GM10248 (cell line): Measurements from ENCODE around the gene SSBP2.

Experiments
- CTCF ChIA-PET: fragments of 300-600 bp; sonication (Branson Sonifier 250); formaldehyde crosslinking; extraction: SDS; loops from one replicate; lab custom pipeline; 2021; ENCODE audit warnings: antibody characterized with exemption; lab: Yijun Ruan, JAX
- POLR2A ChIA-PET: fragments of 350-650 bp; sonication (Branson Sonifier 250); formaldehyde crosslinking; extraction: SDS; loops from one replicate; lab custom pipeline; 2020; ENCODE audit warnings: antibody characterized with exemption; lab: Yijun Ruan, JAX
- DNase-seq: peaks from one replicate; pipeline ENCODE4 v3.0.0; 2012; ENCODE audit errors: extremely low spot score
- TF ChIP-seq, protein P1 (sequence below): IDR thresholded peaks from 2 replicates; pipeline ENCODE4 v1.5.1; 2012; ENCODE audit warnings: mild to moderate bottlenecking, low read depth; ENCODE audit errors: extremely low read depth, missing control alignments, control extremely low read depth

SSBP2 gene

DNA sequence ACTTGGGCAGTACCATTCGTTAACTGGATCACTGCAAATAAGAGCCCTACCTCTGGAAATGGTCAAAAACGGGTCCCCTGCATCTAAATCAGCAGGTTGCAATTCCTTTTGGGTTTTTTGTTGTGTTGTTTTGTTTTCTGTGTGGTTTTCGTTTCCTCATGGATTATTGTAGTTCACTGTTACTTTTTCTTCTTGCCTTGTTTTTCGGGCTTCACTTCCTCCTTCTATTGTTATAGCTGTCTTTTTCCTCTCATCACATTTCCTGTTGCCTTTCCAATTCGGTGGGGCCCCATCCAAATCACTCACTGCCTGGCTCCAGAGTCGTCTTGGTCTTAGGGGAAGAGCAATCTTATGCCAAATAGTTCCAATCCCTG, 8.7 kb upstream of the SSBP2 start:
- DNase-seq: no peak
- CTCF ChIA-PET: interaction anchor here (1.1 kb wide), 1 partner anchor 12 kb away, joined by 4 read pairs; no protein-coding TSS in a partner anchor
- TF ChIP-seq, protein P1, sequence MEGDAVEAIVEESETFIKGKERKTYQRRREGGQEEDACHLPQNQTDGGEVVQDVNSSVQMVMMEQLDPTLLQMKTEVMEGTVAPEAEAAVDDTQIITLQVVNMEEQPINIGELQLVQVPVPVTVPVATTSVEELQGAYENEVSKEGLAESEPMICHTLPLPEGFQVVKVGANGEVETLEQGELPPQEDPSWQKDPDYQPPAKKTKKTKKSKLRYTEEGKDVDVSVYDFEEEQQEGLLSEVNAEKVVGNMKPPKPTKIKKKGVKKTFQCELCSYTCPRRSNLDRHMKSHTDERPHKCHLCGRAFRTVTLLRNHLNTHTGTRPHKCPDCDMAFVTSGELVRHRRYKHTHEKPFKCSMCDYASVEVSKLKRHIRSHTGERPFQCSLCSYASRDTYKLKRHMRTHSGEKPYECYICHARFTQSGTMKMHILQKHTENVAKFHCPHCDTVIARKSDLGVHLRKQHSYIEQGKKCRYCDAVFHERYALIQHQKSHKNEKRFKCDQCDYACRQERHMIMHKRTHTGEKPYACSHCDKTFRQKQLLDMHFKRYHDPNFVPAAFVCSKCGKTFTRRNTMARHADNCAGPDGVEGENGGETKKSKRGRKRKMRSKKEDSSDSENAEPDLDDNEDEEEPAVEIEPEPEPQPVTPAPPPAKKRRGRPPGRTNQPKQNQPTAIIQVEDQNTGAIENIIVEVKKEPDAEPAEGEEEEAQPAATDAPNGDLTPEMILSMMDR: no peak
- POLR2A ChIA-PET: no interaction called here

DNA sequence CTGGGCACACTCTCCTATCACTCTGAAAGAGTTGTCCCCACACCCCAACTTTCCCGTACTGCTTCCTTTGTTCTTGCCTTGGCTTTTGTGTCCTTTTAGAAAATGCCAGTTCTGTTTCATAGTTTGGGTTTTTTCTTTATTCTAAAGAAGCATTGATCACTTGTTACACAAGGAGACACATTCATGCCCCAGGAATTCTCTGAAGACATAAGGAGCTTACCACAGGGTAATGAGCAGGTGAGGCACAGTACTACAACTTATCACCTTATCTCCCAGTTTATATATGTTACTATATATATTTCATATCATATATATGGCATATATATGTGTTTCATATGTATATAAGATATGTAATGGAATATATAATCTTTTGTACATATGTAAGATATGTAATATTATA, 6.5 kb upstream of the SSBP2 start:
- ChIA-PET POLR2A (no interaction called here), CTCF (interaction anchor here (0.9 to 1.4 kb wide), 2 partner anchors 25 to 408 kb away, joined by 3 read pairs; no protein-coding TSS in a partner anchor)
- no peak for DNase-seq
- TF ChIP-seq, protein P1: no peak

DNA sequence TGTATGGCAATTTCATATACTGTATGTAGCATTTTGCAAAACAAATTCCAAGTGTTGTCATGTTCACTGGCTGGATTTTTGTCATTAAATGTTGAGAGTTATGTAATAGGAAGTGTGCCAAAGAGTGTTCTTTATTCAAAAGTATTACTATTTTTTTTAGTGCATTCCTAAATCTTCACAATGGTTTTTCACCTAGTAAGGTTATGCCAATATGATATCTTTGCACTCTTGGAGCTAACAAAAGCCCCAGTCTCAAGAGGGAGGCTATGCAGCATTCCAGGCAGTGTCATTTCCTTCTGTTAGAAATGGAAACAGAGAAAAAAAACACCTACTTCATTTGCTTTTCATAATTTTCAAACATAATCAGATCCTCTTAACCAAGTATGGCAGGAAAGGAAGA, 5.1 kb upstream of the SSBP2 start:
- DNase-seq: no peak
- ChIA-PET CTCF (interaction anchor here (1.0 kb wide), 1 partner anchor 324 kb away, joined by 3 read pairs; no protein-coding TSS in a partner anchor), POLR2A (no interaction called here)
- TF ChIP-seq, protein P1: no peak

DNA sequence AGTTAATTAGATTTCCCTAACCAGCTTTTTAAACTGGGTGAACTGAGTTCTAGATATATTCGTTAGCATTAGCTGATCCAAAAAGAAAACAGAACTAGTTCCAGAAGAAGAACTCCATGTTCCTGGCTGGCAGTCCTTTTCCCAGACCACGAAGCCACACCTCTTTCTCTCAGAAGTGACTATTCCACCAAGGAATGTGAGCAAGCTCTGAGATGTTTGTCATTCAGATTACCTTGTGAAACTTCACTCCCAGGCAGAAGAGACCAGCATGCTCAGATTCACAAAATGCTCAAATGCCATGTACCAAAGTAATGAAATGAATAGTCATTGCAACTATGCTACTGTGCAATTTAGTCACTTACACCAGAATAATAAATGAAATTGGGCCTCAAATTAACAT, 4.4 kb upstream of the SSBP2 start:
- POLR2A ChIA-PET: no interaction called here
- no peak for DNase-seq
- TF ChIP-seq, protein P1: no peak
- CTCF ChIA-PET: no interaction called here

DNA sequence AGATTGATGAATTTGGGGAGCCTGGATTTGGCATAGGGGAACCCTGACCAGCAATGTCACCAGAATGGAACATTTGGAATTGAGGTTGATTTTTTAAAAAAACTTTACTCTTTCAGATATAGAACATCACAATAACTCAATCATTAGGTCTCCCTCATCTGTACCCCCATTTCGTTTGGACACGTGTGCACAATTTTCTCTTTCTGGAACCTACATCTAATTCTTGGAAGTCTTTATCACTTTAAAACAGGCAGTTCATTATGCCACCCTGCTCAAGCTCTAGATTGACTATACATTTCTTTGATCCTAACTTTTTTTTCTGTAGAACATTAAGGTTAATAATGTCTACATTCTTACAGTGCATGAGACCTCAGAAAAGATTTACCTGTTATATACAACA, 3.7 kb upstream of the SSBP2 start:
- DNase-seq: no peak
- TF ChIP-seq, protein P1: no peak
- ChIA-PET CTCF (no interaction called here), POLR2A (no interaction called here)

DNA sequence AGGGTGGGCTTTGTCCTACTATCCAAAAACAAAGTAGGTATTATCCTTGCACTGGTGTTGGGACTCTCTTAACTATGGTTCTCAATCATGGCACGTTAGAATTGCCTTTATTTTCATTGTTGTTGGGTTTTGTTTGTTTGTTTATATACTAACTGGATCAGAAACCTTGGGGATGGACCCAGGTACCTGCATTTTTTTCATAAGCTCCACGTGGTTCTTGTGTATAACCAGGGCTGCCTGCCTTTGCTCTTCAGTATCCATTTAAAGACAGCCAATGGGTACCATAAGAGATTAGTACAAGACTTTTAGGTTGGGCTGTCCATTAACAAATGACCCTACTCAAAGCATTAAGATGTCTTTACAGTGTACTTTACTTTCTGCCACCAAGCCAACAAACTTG, 2.5 kb upstream of the SSBP2 start:
- TF ChIP-seq, protein P1: no peak
- no peak for DNase-seq
- POLR2A ChIA-PET: no interaction called here
- CTCF ChIA-PET: interaction anchor here (1.1 to 1.7 kb wide), 2 partner anchors 9 to 244 kb away, joined by 3 to 5 read pairs; no protein-coding TSS in a partner anchor
